ENCODE measurements around the gene C2CD2. TPM values are rescaled to one million over a fixed set of nuclear protein-coding genes. Genes with fewer than 3 reads are reported as not detected.

C2CD2 gene
- total RNA-seq, 1 experiment from 2014 or later: 9.2 TPM

GRCh38 chr21:41962425-41962966 is 8.7 kb upstream of the C2CD2 start:
- ChIA-PET POLR2A (ENCODE audit: low non-redundant PET) (no interaction called here), CTCF (no interaction called here)
- no peak for DNase-seq (ENCODE audit: low spot score)
- Histone ChIP-seq H3K27ac (ENCODE audit: low read depth, low read length, poor library complexity, severe bottlenecking) (no peak overlapping the region), H3K36me3 (ENCODE audit: insufficient read depth, low read length, poor library complexity, severe bottlenecking) (no peaks in the 10 kb centered on the region), H3K27me3 (replicated peaks; ENCODE audit: insufficient read depth, low read depth, low read length, poor library complexity) (no peaks in the 10 kb centered on the region), H3K4me1 (ENCODE audit: insufficient read depth, low read length, poor library complexity, severe bottlenecking) (peaks cover 5% of the 10 kb centered on the region), H3K9me3 (ENCODE audit: low read depth, low read length, poor library complexity, severe bottlenecking) (no peaks in the 10 kb centered on the region), H3K4me3 (ENCODE audit: low read depth, low read length, poor library complexity, severe bottlenecking) (no peak overlapping the region)
- BruUV-seq (replicated peaks): no TSS peak
- intact Hi-C loops (cut with micrococcal nuclease; ENCODE audit: unreplicated experiment): no loop called here
- TF ChIP-seq EZH2 (IDR thresholded peaks at IDR 0.05; ENCODE audit: borderline replicate concordance, low read depth, low read length, poor library complexity, severe bottlenecking) (no peak), CTCF (conservative IDR thresholded peaks at IDR 0.05; ENCODE audit: low read depth, low read length) (no peak)

- peaks cover 11% of the 10 kb centered on the region for H3K4me1 ChIP-seq (ENCODE audit: insufficient read depth, low read length, poor library complexity, severe bottlenecking)
- intact Hi-C loops (cut with micrococcal nuclease; ENCODE audit: unreplicated experiment): no loop called here
- H3K4me3 ChIP-seq (ENCODE audit: low read depth, low read length, poor library complexity, severe bottlenecking): no peak overlapping the region
- ChIA-PET CTCF (no interaction called here), POLR2A (ENCODE audit: low non-redundant PET) (no interaction called here)
- no peak for DNase-seq (ENCODE audit: low spot score)
- no peak overlapping the region for H3K27ac ChIP-seq (ENCODE audit: low read depth, low read length, poor library complexity, severe bottlenecking)
- no peaks in the 10 kb centered on the region for H3K9me3 ChIP-seq (ENCODE audit: low read depth, low read length, poor library complexity, severe bottlenecking)
- TF ChIP-seq CTCF (conservative IDR thresholded peaks at IDR 0.05; ENCODE audit: low read depth, low read length): no peak
- TF ChIP-seq EZH2 (IDR thresholded peaks at IDR 0.05; ENCODE audit: borderline replicate concordance, low read depth, low read length, poor library complexity, severe bottlenecking): no peak
- H3K36me3 ChIP-seq (ENCODE audit: insufficient read depth, low read length, poor library complexity, severe bottlenecking): no peaks in the 10 kb centered on the region
- BruUV-seq (replicated peaks): no TSS peak
- H3K27me3 ChIP-seq (replicated peaks; ENCODE audit: insufficient read depth, low read depth, low read length, poor library complexity): no peaks in the 10 kb centered on the region
Measured at GRCh38 chr21:41961753-41962152, 7.9 kb upstream of the C2CD2 start.

DNA sequence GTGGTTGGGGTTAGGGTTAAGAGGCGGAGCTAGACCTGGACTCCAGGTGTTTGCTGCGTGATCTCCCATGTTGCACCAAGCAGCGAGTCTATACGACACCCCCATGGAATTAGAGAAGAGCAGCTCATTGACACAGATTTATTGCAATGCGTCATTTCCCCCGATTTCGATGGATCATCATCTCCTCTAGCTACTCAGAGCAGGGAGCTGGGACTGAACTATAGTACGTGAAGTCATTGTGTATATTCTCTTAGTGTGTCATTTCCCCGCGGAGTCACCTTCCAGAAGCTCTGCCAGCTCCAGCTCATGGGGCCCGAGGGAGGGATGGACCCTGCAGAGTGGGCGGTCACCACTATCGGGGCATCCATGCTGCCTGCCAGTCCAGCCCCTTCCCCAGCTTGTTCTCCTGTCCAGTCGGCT is 7.5 kb upstream of the C2CD2 start:
- no peak for TF ChIP-seq EZH2 (IDR thresholded peaks at IDR 0.05; ENCODE audit: borderline replicate concordance, low read depth, low read length, poor library complexity, severe bottlenecking)
- no peak for TF ChIP-seq CTCF (conservative IDR thresholded peaks at IDR 0.05; ENCODE audit: low read depth, low read length)
- H3K36me3 ChIP-seq (ENCODE audit: insufficient read depth, low read length, poor library complexity, severe bottlenecking): no peaks in the 10 kb centered on the region
- DNase-seq (ENCODE audit: low spot score): no peak
- no TSS peak for BruUV-seq (replicated peaks)
- CTCF ChIA-PET: no interaction called here
- no peaks in the 10 kb centered on the region for H3K9me3 ChIP-seq (ENCODE audit: low read depth, low read length, poor library complexity, severe bottlenecking)
- POLR2A ChIA-PET (ENCODE audit: low non-redundant PET): no interaction called here
- no peaks in the 10 kb centered on the region for H3K27me3 ChIP-seq (replicated peaks; ENCODE audit: insufficient read depth, low read depth, low read length, poor library complexity)
- intact Hi-C loops (cut with micrococcal nuclease; ENCODE audit: unreplicated experiment): no loop called here
- no peak overlapping the region for H3K27ac ChIP-seq (ENCODE audit: low read depth, low read length, poor library complexity, severe bottlenecking)
- no peak overlapping the region for H3K4me3 ChIP-seq (ENCODE audit: low read depth, low read length, poor library complexity, severe bottlenecking)
- H3K4me1 ChIP-seq (ENCODE audit: insufficient read depth, low read length, poor library complexity, severe bottlenecking): peaks cover 11% of the 10 kb centered on the region
